Measurements from ENCODE around the gene BPTF.
"Not testable (repeated sequence)": the region's sequence is repeated elsewhere in the genome, so short reads cannot be mapped to it uniquely, and the experiment has no call there.

BPTF gene

DNA sequence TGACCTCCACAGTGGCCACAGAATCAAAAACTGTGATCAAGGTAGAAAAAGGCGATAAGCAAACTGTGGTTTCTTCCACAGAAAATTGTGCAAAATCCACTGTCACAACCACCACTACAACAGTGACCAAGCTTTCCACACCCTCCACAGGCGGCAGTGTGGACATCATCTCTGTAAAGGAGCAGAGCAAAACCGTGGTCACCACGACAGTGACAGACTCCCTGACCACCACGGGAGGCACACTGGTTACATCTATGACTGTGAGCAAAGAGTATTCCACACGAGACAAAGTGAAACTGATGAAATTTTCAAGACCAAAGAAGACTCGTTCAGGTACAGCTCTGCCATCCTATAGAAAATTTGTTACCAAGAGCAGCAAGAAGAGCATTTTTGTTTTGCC, 87.4 kb downstream of the BPTF start:
- Histone ChIP-seq H3K4me3 (ENCODE audit: low read depth, low read length) (no peak overlapping the region), H3K27ac (no peak overlapping the region), H3K36me3 (peaks cover 84% of the 10 kb centered on the region), H3K9me3 (ENCODE audit: severe bottlenecking) (no peaks in the 10 kb centered on the region), H3K27me3 (ENCODE audit: insufficient read depth, low read depth, severe bottlenecking) (no peaks in the 10 kb centered on the region)
- TF ChIP-seq, protein P1, sequence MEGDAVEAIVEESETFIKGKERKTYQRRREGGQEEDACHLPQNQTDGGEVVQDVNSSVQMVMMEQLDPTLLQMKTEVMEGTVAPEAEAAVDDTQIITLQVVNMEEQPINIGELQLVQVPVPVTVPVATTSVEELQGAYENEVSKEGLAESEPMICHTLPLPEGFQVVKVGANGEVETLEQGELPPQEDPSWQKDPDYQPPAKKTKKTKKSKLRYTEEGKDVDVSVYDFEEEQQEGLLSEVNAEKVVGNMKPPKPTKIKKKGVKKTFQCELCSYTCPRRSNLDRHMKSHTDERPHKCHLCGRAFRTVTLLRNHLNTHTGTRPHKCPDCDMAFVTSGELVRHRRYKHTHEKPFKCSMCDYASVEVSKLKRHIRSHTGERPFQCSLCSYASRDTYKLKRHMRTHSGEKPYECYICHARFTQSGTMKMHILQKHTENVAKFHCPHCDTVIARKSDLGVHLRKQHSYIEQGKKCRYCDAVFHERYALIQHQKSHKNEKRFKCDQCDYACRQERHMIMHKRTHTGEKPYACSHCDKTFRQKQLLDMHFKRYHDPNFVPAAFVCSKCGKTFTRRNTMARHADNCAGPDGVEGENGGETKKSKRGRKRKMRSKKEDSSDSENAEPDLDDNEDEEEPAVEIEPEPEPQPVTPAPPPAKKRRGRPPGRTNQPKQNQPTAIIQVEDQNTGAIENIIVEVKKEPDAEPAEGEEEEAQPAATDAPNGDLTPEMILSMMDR (IDR thresholded peaks at IDR 0.05; ENCODE audit: low read depth, low read length), result no peak
- DNase-seq, result no peak

DNA sequence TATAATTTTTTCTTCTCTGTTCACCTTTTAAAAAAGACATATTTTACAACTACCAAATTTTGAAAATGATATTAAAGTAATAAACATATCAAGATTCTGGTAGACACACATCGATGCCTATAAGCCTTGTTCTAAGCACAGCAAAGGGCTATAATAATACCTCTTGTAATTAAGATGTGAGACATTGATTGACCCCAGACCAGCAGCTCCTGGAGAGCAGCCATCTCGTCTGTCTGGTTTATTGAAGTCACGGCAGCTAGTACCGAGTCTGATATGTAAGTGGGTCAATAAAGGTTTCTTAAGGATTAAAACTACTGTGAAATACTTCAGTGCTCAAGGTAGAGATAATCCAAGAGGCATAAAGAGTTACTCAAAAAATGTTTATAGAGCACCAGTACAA, 94.9 kb downstream of the BPTF start:
- Histone ChIP-seq H3K27me3 (ENCODE audit: insufficient read depth, low read depth, severe bottlenecking) (no peaks in the 10 kb centered on the region), H3K4me3 (ENCODE audit: low read depth, low read length) (no peak overlapping the region), H3K9me3 (ENCODE audit: severe bottlenecking) (no peaks in the 10 kb centered on the region), H3K27ac (no peak overlapping the region), H3K36me3 (peaks cover 82% of the 10 kb centered on the region)
- TF ChIP-seq, protein P1 (IDR thresholded peaks at IDR 0.05; ENCODE audit: low read depth, low read length), result no peak
- no peak for DNase-seq

- Histone ChIP-seq H3K9me3 (ENCODE audit: severe bottlenecking) (no peaks in the 10 kb centered on the region), H3K4me3 (ENCODE audit: low read depth, low read length) (no peak overlapping the region), H3K27ac (no peak overlapping the region), H3K36me3 (peaks cover 89% of the 10 kb centered on the region), H3K27me3 (ENCODE audit: insufficient read depth, low read depth, severe bottlenecking) (no peaks in the 10 kb centered on the region)
- TF ChIP-seq, protein P1 (IDR thresholded peaks at IDR 0.05; ENCODE audit: low read depth, low read length), result no peak
- no peak for DNase-seq
Measured at GRCh38 chr17:67922503-67922902, 97.2 kb downstream of the BPTF start.

- H3K36me3 ChIP-seq, result peaks cover 94% of the 10 kb centered on the region
- DNase-seq; H3K27ac ChIP-seq; H3K4me3 ChIP-seq (ENCODE audit: low read depth, low read length); H3K9me3 ChIP-seq (ENCODE audit: severe bottlenecking); H3K27me3 ChIP-seq (ENCODE audit: insufficient read depth, low read depth, severe bottlenecking): not testable (repeated sequence)
Measured at GRCh38 chr17:67928842-67929241, 103.5 kb downstream of the BPTF start.

DNA sequence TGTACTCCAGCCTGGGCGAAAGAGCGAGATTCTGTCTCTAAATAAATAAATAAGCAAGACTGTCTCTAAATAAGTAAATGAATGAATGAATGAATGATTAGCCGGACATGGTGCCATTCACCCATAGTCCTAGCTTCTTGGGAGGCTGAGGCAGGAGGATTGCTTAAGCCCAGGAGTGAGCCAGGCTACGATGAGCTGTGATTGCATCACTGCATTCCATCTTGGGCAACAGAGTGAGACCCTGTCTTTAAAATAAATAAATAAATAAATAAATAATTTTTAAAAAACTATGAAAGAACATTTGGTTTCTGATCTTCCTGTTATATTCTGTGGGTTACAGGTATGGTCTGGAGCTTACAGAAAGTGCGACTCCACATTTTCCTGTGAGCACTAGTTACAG, 105.9 kb downstream of the BPTF start:
- Histone ChIP-seq H3K4me3 (ENCODE audit: low read depth, low read length) (no peak overlapping the region), H3K36me3 (peaks cover 98% of the 10 kb centered on the region), H3K27me3 (ENCODE audit: insufficient read depth, low read depth, severe bottlenecking) (no peaks in the 10 kb centered on the region), H3K27ac (no peak overlapping the region), H3K9me3 (ENCODE audit: severe bottlenecking) (no peaks in the 10 kb centered on the region)
- no peak for DNase-seq
- TF ChIP-seq, protein P1 (IDR thresholded peaks at IDR 0.05; ENCODE audit: low read depth, low read length), result no peak

- Histone ChIP-seq H3K4me3 (ENCODE audit: low read depth, low read length) (no peak overlapping the region), H3K36me3 (peaks cover 95% of the 10 kb centered on the region), H3K27me3 (ENCODE audit: insufficient read depth, low read depth, severe bottlenecking) (no peaks in the 10 kb centered on the region), H3K9me3 (ENCODE audit: severe bottlenecking) (no peaks in the 10 kb centered on the region), H3K27ac (no peak overlapping the region)
- TF ChIP-seq, protein P1 (IDR thresholded peaks at IDR 0.05; ENCODE audit: low read depth, low read length), result peak; percentile 62
- DNase-seq, result peak; percentile 18
Measured at GRCh38 chr17:67942810-67943209, 117.5 kb downstream of the BPTF start.

Measured in WERI-Rb-1 (cell line).